ENCODE results near the gene DDX1. TPM values are rescaled to one million over a fixed set of nuclear protein-coding genes. Genes with fewer than 3 reads are reported as not detected.

The DDX1 gene
- total and polyA plus RNA-seq, 11 donors = 97.7 to 193 (median 136) TPM

DNA sequence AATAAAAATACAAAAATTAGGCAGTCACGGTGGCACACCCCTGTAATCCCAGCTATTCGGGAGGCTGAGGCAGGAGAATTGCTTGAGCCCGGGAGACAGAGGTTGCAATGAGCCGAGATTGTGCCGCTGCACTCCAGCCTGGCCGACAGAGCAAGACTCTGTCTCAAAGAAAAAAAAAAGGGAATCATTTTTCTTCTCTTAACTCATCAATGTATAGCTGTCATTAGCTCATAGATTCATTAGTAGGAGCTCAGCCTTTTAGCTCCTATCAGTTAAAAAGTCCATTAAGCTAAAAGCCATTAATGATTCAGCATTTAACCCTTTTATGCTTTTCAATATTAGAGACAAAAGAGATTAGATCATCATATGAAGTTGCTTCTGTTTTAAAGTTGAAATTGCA is 24.8 kb upstream of the DDX1 start:
- no peaks in the 10 kb centered on the region for H3K36me3 ChIP-seq
- DNase-seq = no peak
- no peak for ATAC-seq
- intact Hi-C loops (cut with DNase I) = no loop called here
- 83 to 90% (median 88%) methylated on average over 6 of the region's 6 CpGs for WGBS, 4 donors
- H3K27me3 ChIP-seq = no peaks in the 10 kb centered on the region
- TF ChIP-seq POLR2A (IDR thresholded peaks at IDR 0.05) = no peak
- TF ChIP-seq, protein P1, sequence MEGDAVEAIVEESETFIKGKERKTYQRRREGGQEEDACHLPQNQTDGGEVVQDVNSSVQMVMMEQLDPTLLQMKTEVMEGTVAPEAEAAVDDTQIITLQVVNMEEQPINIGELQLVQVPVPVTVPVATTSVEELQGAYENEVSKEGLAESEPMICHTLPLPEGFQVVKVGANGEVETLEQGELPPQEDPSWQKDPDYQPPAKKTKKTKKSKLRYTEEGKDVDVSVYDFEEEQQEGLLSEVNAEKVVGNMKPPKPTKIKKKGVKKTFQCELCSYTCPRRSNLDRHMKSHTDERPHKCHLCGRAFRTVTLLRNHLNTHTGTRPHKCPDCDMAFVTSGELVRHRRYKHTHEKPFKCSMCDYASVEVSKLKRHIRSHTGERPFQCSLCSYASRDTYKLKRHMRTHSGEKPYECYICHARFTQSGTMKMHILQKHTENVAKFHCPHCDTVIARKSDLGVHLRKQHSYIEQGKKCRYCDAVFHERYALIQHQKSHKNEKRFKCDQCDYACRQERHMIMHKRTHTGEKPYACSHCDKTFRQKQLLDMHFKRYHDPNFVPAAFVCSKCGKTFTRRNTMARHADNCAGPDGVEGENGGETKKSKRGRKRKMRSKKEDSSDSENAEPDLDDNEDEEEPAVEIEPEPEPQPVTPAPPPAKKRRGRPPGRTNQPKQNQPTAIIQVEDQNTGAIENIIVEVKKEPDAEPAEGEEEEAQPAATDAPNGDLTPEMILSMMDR (IDR thresholded peaks at IDR 0.05) = no peak
- no peak overlapping the region for H3K27ac ChIP-seq
- H3K4me3 ChIP-seq = no peak overlapping the region
- H3K9me3 ChIP-seq = no peaks in the 10 kb centered on the region
- peaks cover 0 to 5% (median 0%) of the 10 kb centered on the region in 12 donors for H3K4me1 ChIP-seq

GRCh38 chr2:15568874-15569273 is 22.8 kb upstream of the DDX1 start:
- no peaks in the 10 kb centered on the region for H3K9me3 ChIP-seq
- H3K27me3 ChIP-seq = no peaks in the 10 kb centered on the region
- TF ChIP-seq, protein P1 (IDR thresholded peaks at IDR 0.05) = no peak
- no peak for TF ChIP-seq POLR2A (IDR thresholded peaks at IDR 0.05)
- DNase-seq (no peak), ATAC-seq (no peak)
- intact Hi-C loops (cut with DNase I) = no loop called here
- no peaks in the 10 kb centered on the region for H3K4me1 ChIP-seq
- 90 to 95% (median 92%) methylated on average over 12 of the region's 12 CpGs for WGBS, 4 donors
- H3K36me3 ChIP-seq = no peaks in the 10 kb centered on the region
- H3K4me3 ChIP-seq = no peak overlapping the region
- no peak overlapping the region for H3K27ac ChIP-seq

DNA sequence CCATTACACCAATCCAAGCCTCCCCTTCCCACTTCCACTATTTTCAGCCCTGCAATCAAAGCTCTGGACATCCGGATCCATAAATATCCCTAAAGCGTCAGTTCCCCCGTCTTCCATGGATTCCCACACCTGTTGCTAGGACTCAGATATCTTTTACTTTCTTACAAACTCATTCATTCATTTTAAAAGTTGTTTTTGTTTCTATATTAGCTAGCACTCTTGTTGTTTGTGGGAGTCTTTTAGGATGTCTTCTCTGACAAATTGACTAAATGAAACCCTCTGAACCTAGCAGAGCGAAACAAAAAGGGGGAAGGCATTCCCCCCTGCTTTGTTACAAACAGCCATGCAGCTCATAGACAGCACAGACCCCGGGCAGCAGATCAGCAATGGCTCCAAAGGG is 21.6 kb upstream of the DDX1 start:
- no peaks in the 10 kb centered on the region for H3K9me3 ChIP-seq
- no peak for ATAC-seq
- WGBS, 4 donors = 51 to 57% (median 54%) methylated on average over 5 of the region's 5 CpGs
- no peak overlapping the region for H3K4me3 ChIP-seq
- no peaks in the 10 kb centered on the region for H3K36me3 ChIP-seq
- intact Hi-C loops (cut with DNase I) = loop anchor here in 1 of 10 donors (10.0 kb wide), 1 partner anchor 935 kb away; the partner anchor contains the start of gene LRATD1
- H3K27me3 ChIP-seq = no peaks in the 10 kb centered on the region
- DNase-seq = no peak
- TF ChIP-seq, protein P1 (IDR thresholded peaks at IDR 0.05) = no peak
- TF ChIP-seq POLR2A (IDR thresholded peaks at IDR 0.05) = no peak
- H3K27ac ChIP-seq = no peak overlapping the region
- H3K4me1 ChIP-seq = no peaks in the 10 kb centered on the region

GRCh38 chr2:15571729-15572128 is 19.9 kb upstream of the DDX1 start:
- Histone ChIP-seq H3K4me1 (no peaks in the 10 kb centered on the region), H3K9me3 (no peaks in the 10 kb centered on the region), H3K36me3 (no peaks in the 10 kb centered on the region), H3K27me3 (no peaks in the 10 kb centered on the region), H3K4me3 (no peak overlapping the region), H3K27ac (no peak overlapping the region)
- no peak for ATAC-seq
- DNase-seq = no peak
- WGBS, 4 donors = 75 to 85% (median 82%) methylated on average over 3 of the region's 3 CpGs
- intact Hi-C loops (cut with DNase I) = loop anchor here in 1 of 10 donors (10.0 kb wide), 1 partner anchor 937 kb away; the partner anchor contains the start of gene LRATD1
- TF ChIP-seq, protein P1 (IDR thresholded peaks at IDR 0.05) = no peak
- no peak for TF ChIP-seq POLR2A (IDR thresholded peaks at IDR 0.05)

All from heart left ventricle (tissue), 16 donors.